Thyroid gland (tissue), 4 donors: ENCODE results near the gene CXCL3.

ENCODE experiments used
- CTCF ChIP-seq, 6 experiments: fragments of 200-600 bp in 3 of 6; fragments of 450-650 bp in 3 of 6; sonication (generic) in 3 of 6; IDR thresholded peaks; one replicate each; pipeline ENCODE4 v1.5.1; 2016 to 2019; ENCODE audit warnings: antibody characterized with exemption in 6 of 6, mild to moderate bottlenecking in 2 of 6, inconsistent platforms in 1 of 6, moderate library complexity in 1 of 6
- POLR2A ChIP-seq, 2 donors: fragments of 450-650 bp; IDR thresholded peaks; one replicate each; pipeline ENCODE4 v1.6.1; 2017; ENCODE audit warnings: antibody characterized with exemption in 2 of 2, mild to moderate bottlenecking in 2 of 2, moderate library complexity in 1 of 2

GRCh38 chr4:74041418-74041817 is 2.9 kb upstream of the CXCL3 start:
- no peak for TF ChIP-seq CTCF (IDR thresholded peaks at IDR 0.05)
- no peak for TF ChIP-seq POLR2A (IDR thresholded peaks at IDR 0.05)
